ENCODE data around the gene ADARB1. TPM values are rescaled to one million over a fixed set of nuclear protein-coding genes. Genes with fewer than 3 reads are reported as not detected.

ADARB1 gene
- total RNA-seq, 1 experiment from 2014 or later = 15.8 TPM

- no peak for DNase-seq
Measured at GRCh38 chr21:45167796-45168222, 93.4 kb downstream of the ADARB1 start.

More at GRCh38 chr21:45167796-45168222, 93.4 kb downstream of the ADARB1 start:
- no peaks in the 10 kb centered on the region for H3K4me1 ChIP-seq (ENCODE audit: insufficient read depth, low read length)
- H2BK120ac ChIP-seq (ENCODE audit: low read depth, low read length, poor library complexity, severe bottlenecking) = no peak overlapping the region
- H4K5ac ChIP-seq (ENCODE audit: insufficient read length, low read depth, low read length) = no peak overlapping the region
- H3K23me2 ChIP-seq (ENCODE audit: insufficient read length, low read depth, low read length, poor library complexity, severe bottlenecking) = no peaks in the 10 kb centered on the region
- H4K20me1 ChIP-seq (ENCODE audit: control insufficient read depth, insufficient read depth, insufficient read length) = no peaks in the 10 kb centered on the region
- no peak overlapping the region for H3K56ac ChIP-seq (ENCODE audit: insufficient read length, low read depth, low read length)
- no peak overlapping the region for H2BK20ac ChIP-seq (ENCODE audit: low read depth, low read length, poor library complexity, severe bottlenecking)
- H3K4me3 Mint-ChIP-seq = no peak overlapping the region; a peak in 1 of 5 replicates
- no CpG with 5 or more reads among the region's 6 CpGs for WGBS (ENCODE audit: extremely low coverage, insufficient read length, low lambda C conversion rate)
- no peaks in the 10 kb centered on the region for H3K79me2 ChIP-seq (ENCODE audit: insufficient read depth, low read length)
- no peak overlapping the region for H3K9ac ChIP-seq (ENCODE audit: extremely low read depth, insufficient read length, low read length)
- H3K4me2 ChIP-seq (ENCODE audit: insufficient read depth, insufficient read length, low read length) = no peak overlapping the region
- no peak overlapping the region for H4K91ac ChIP-seq (ENCODE audit: insufficient read length, low read depth, low read length)
- no peak overlapping the region for H3K27ac ChIP-seq (ENCODE audit: insufficient read length, low read depth, low read length)
- H3K18ac ChIP-seq (ENCODE audit: insufficient read length, low read depth, low read length) = no peak overlapping the region
- H3K36me3 Mint-ChIP-seq (ENCODE audit: insufficient read depth in 1 of 3, low read depth in 3 of 3) = no peaks in the 10 kb centered on the region
- H3K27ac Mint-ChIP-seq = peak overlapping the region in 1 of 3 experiments; percentile 59; a peak in 1 of 7 replicates
- no peak overlapping the region for H4K8ac ChIP-seq (replicated peaks; ENCODE audit: insufficient read length, low read depth, low read length)
- H2AFZ ChIP-seq (ENCODE audit: low read length) = no peak overlapping the region
- H2AK5ac ChIP-seq (ENCODE audit: insufficient read length, low read length) = no peak overlapping the region
- no peaks in the 10 kb centered on the region for H3K27me3 ChIP-seq (ENCODE audit: insufficient read depth, low read length)
- no peaks in the 10 kb centered on the region for H3K79me1 ChIP-seq (ENCODE audit: insufficient read depth, low read depth, low read length, poor library complexity, severe bottlenecking)
- H3K9me3 ChIP-seq (ENCODE audit: control insufficient read depth, low read depth, low read length) = no peaks in the 10 kb centered on the region
- H3K14ac ChIP-seq (ENCODE audit: insufficient read depth, low read length) = no peak overlapping the region
- H2BK5ac ChIP-seq (ENCODE audit: insufficient read length, low read length) = no peak overlapping the region
- H3T11ph ChIP-seq (ENCODE audit: low read length) = no peak overlapping the region
- H3K23ac ChIP-seq (ENCODE audit: insufficient read length, low read depth, low read length) = no peak overlapping the region
- H3K9me3 Mint-ChIP-seq = no peaks in the 10 kb centered on the region
- H3K4me1 Mint-ChIP-seq = peaks cover 12 to 13% of the 10 kb centered on the region in 2 experiments
- no peak for TF ChIP-seq CTCF (conservative IDR thresholded peaks at IDR 0.05)
- no peak overlapping the region for H2BK15ac ChIP-seq (ENCODE audit: low read depth, low read length)
- no peak overlapping the region for H3K4ac ChIP-seq (ENCODE audit: low read depth, low read length)
- no peak overlapping the region for H2BK12ac ChIP-seq (ENCODE audit: insufficient read length, low read depth, low read length)
- H3K27me3 Mint-ChIP-seq (ENCODE audit: low read depth) = no peaks in the 10 kb centered on the region
